H1 (cell line): ENCODE results near the gene NPFF. TPM values are rescaled to one million over a fixed set of nuclear protein-coding genes. Genes with fewer than 3 reads are reported as not detected.

Source experiments
- CTCF ChIA-PET: fragments of 300-600 bp; sonication (Branson Sonifier 250); formaldehyde crosslinking; loops from one replicate; lab custom pipeline; 2021; ENCODE audit not compliant: partially characterized antibody; lab: Charles Lee
- POLR2A ChIA-PET: fragments of 300-600 bp; sonication (Branson Sonifier 250); formaldehyde crosslinking; loops from one replicate; lab custom pipeline; 2021; ENCODE audit warnings: inconsistent platforms; ENCODE audit not compliant: partially characterized antibody; lab: Charles Lee
- DNase-seq, 2 experiments: peaks; one replicate each; pipeline versions ENCODE4 v3.0.0 to v3.0.0-alpha.2; 2010 to 2022; ENCODE audit warnings: low spot score in 2 of 2, low read depth in 1 of 2, mixed read lengths in 1 of 2
- FAIRE-seq: peaks from 2 replicates; lab custom pipeline; 2011; peaks lifted over from hg19 to GRCh38; lab: Jason Lieb, UNC
- H2AFZ ChIP-seq: 2 replicates; pipeline ENCODE4 v1.8.1; 2012; ENCODE audit warnings: low read length, inconsistent platforms
- H2AK5ac ChIP-seq: 2 replicates; pipeline ENCODE4 v1.6.1; 2013; ENCODE audit warnings: low read depth, low read length
- H2BK120ac ChIP-seq: replicated peaks from 2 replicates; pipeline ENCODE3; 2013; ENCODE audit warnings: low read depth, low read length, inconsistent platforms
- H2BK12ac ChIP-seq: 2 replicates; pipeline ENCODE4 v1.6.1; 2013; ENCODE audit warnings: low read depth, low read length
- H2BK15ac ChIP-seq: 2 replicates; pipeline ENCODE4 v1.6.1; 2013; ENCODE audit warnings: low read length
- H2BK20ac ChIP-seq: 2 replicates; pipeline ENCODE4 v1.6.1; 2013; ENCODE audit warnings: low read length
- H2BK5ac ChIP-seq: 2 replicates; pipeline ENCODE4 v1.6.1; 2013; ENCODE audit warnings: low read depth, low read length
- H3K14ac ChIP-seq: 2 replicates; pipeline ENCODE4 v1.6.1; 2013; ENCODE audit warnings: inconsistent platforms; ENCODE audit not compliant: insufficient read length
- H3K18ac ChIP-seq: 2 replicates; pipeline ENCODE4 v1.6.1; 2013; ENCODE audit warnings: low read length; ENCODE audit errors: extremely low read depth
- H3K23ac ChIP-seq: 2 replicates; pipeline ENCODE4 v1.6.1; 2013; ENCODE audit warnings: inconsistent platforms; ENCODE audit not compliant: insufficient read length
- H3K23me2 ChIP-seq: 2 replicates; pipeline ENCODE4 v1.6.1; 2013; ENCODE audit warnings: low read depth, low read length
- H3K27ac ChIP-seq: 2 replicates; pipeline ENCODE4 v1.6.1; 2011; ENCODE audit warnings: low read depth, low read length, inconsistent platforms
- H3K27me3 ChIP-seq, 4 experiments: replicated peaks in 1 of 4; 1 replicate in 1 of 4; 2 replicates in 3 of 4; pipeline versions ENCODE4 v1.6.1 to v1.8.1; 2011 to 2013; ENCODE audit warnings: low read length in 3 of 4, mild to moderate bottlenecking in 3 of 4, inconsistent platforms in 2 of 4, mixed read lengths in 2 of 4, moderate library complexity in 1 of 4; ENCODE audit not compliant: control insufficient read depth in 3 of 4, insufficient read depth in 3 of 4; ENCODE audit errors: extremely low read depth in 1 of 4
- H3K36me3 ChIP-seq, 4 experiments: 2 replicates each; pipeline versions ENCODE4 v1.6.1 to v1.8.1; 2011 to 2013; ENCODE audit warnings: mild to moderate bottlenecking in 4 of 4, low read length in 3 of 4, moderate library complexity in 2 of 4, control low read depth in 1 of 4, inconsistent platforms in 1 of 4; ENCODE audit not compliant: insufficient read depth in 4 of 4, control insufficient read depth in 2 of 4
- H3K4ac ChIP-seq: replicated peaks from 2 replicates; pipeline ENCODE3; 2013; ENCODE audit warnings: low read length, low read depth, mixed read lengths, inconsistent platforms; ENCODE audit not compliant: insufficient read length
- H3K4me1 ChIP-seq, 4 experiments: replicated peaks in 1 of 4; 1 replicate in 1 of 4; 2 replicates in 3 of 4; pipeline versions ENCODE4 v1.6.1 to v1.8.1; 2011 to 2013; ENCODE audit warnings: low read length in 3 of 4, inconsistent platforms in 2 of 4, mixed read lengths in 1 of 4; ENCODE audit not compliant: insufficient read depth in 4 of 4, control insufficient read depth in 3 of 4
- H3K4me2 ChIP-seq, 2 experiments: 2 replicates each; pipeline versions ENCODE4 v1.6.1 to v1.8.1; 2011 to 2013; ENCODE audit warnings: low read depth in 2 of 2, low read length in 2 of 2, control low read depth in 1 of 2, inconsistent platforms in 1 of 2, mild to moderate bottlenecking in 1 of 2; ENCODE audit not compliant: insufficient read depth in 1 of 2
- H3K4me3 ChIP-seq, 4 experiments: fragments of 200-600, 300-600 bp in 1 of 4; sonication (generic), shearing (Covaris generic), sonication (Bioruptor Twin) in 1 of 4; 2 replicates each; pipeline versions ENCODE4 v1.5.1 to v1.8.1; 2011 to 2016; ENCODE audit warnings: low read length in 4 of 4, low read depth in 3 of 4, control low read depth in 2 of 4, inconsistent platforms in 2 of 4, mild to moderate bottlenecking in 2 of 4, mixed read lengths in 1 of 4, moderate library complexity in 1 of 4; ENCODE audit not compliant: insufficient read depth in 2 of 4; ENCODE audit errors: extremely low read depth in 1 of 4
- H3K56ac ChIP-seq: replicated peaks from 2 replicates; pipeline ENCODE3; 2013; ENCODE audit warnings: low read depth, mild to moderate bottlenecking, mixed read lengths, low read length, inconsistent platforms; ENCODE audit not compliant: insufficient read length
- H3K79me1 ChIP-seq: 2 replicates; pipeline ENCODE4 v1.6.1; 2013; ENCODE audit warnings: low read depth, low read length, control low read depth
- H3K79me2 ChIP-seq, 2 experiments: 2 replicates each; pipeline versions ENCODE4 v1.6.1 to v1.8.1; 2012 to 2013; ENCODE audit warnings: low read length in 2 of 2, mild to moderate bottlenecking in 2 of 2, inconsistent platforms in 1 of 2; ENCODE audit not compliant: insufficient read depth in 2 of 2, control insufficient read depth in 1 of 2
- H3K9ac ChIP-seq, 4 experiments: replicated peaks in 1 of 4; 1 replicate in 1 of 4; 2 replicates in 3 of 4; pipeline versions ENCODE4 v1.6.1 to v1.8.1; 2011 to 2013; ENCODE audit warnings: low read depth in 3 of 4, low read length in 3 of 4, control low read depth in 2 of 4, mild to moderate bottlenecking in 2 of 4, moderate library complexity in 2 of 4, inconsistent platforms in 1 of 4; ENCODE audit errors: extremely low read depth in 1 of 4
- H3K9me3 ChIP-seq, 2 experiments: 2 replicates each; pipeline versions ENCODE4 v1.6.1 to v1.8.1; 2012 to 2013; ENCODE audit warnings: mild to moderate bottlenecking in 2 of 2, moderate library complexity in 2 of 2, control low read depth in 1 of 2, inconsistent platforms in 1 of 2, low read depth in 1 of 2, low read length in 1 of 2, mixed read lengths in 1 of 2; ENCODE audit not compliant: insufficient read depth in 2 of 2
- H4K20me1 ChIP-seq, 2 experiments: replicated peaks in 1 of 2; 2 replicates each; pipeline versions ENCODE3 to v1.8.1; 2011 to 2013; ENCODE audit warnings: inconsistent platforms in 2 of 2, low read length in 2 of 2, mild to moderate bottlenecking in 1 of 2; ENCODE audit not compliant: insufficient read depth in 2 of 2, control insufficient read depth in 1 of 2
- H4K5ac ChIP-seq: 2 replicates; pipeline ENCODE4 v1.6.1; 2013; ENCODE audit warnings: low read length, low read depth, mixed read lengths, inconsistent platforms; ENCODE audit not compliant: insufficient read length
- H4K8ac ChIP-seq: 2 replicates; pipeline ENCODE4 v1.8.0; 2013; ENCODE audit warnings: mild to moderate bottlenecking, moderate library complexity, low read length, inconsistent platforms; ENCODE audit not compliant: insufficient read depth; ENCODE audit errors: extremely low read depth
- H4K91ac ChIP-seq: replicated peaks from 2 replicates; pipeline ENCODE3; 2013; ENCODE audit warnings: low read length, mixed read lengths, inconsistent platforms; ENCODE audit not compliant: insufficient read length
- POLR2AphosphoS5 ChIP-seq: IDR thresholded peaks from 2 replicates; pipeline ENCODE4 v1.6.1; 2011; ENCODE audit warnings: low read depth, low read length
- SIX5 ChIP-seq: IDR thresholded peaks from 2 replicates; pipeline ENCODE4 v1.6.1; 2011; ENCODE audit warnings: mild to moderate bottlenecking, low read depth, low read length
- WGBS, 2 experiments: shearing (Covaris generic) in 1 of 2; methylation state at CpG; one replicate each; pipeline versions ENCODE4 v1.1.6 to v1.1.7; 2013 to 2015; ENCODE audit warnings: low lambda C conversion rate in 2 of 2, mixed read lengths in 2 of 2, inconsistent platforms in 1 of 2, low coverage in 1 of 2, missing lambda C conversion rate in 1 of 2; ENCODE audit not compliant: insufficient replicate concordance in 2 of 2, insufficient coverage in 1 of 2, insufficient read length in 1 of 2; ENCODE audit errors: extremely low coverage in 1 of 2, missing lambda C conversion rate in 1 of 2; 5-methylcytosine and 5-hydroxymethylcytosine counted together
- polyA plus RNA-seq, 7 experiments: library from polyadenylated mRNA; depleted of rRNA in 3 of 7; stranded (reverse) in 5 of 7; unstranded in 2 of 7; fragments of >200 nt in 5 of 7; fragments of 200-250 nt in 2 of 7; gene quantifications; 1 replicate in 5 of 7; 2 replicates in 1 of 7; 4 replicates in 1 of 7; pipeline versions ENCODE4 v1.2.1 to v1.2.3, GENCODE V29; 2011 to 2013; ENCODE audit warnings: missing spikeins in 2 of 7, mixed read lengths in 2 of 7
- total RNA-seq: library from RNA; stranded (reverse); fragmentation: NEBNext Ultra II Directional; extraction: Animal tissue kit (Norgen Biotek cat#: 25700); gene quantifications from 2 replicates; pipeline ENCODE4 v1.2.1, GENCODE V29; 2021

The NPFF gene
- total and polyA plus RNA-seq, 2 of the 8 experiments (the other 6 are each of a cell fraction or from before 2014, with no cell fraction given), result not detected

DNA sequence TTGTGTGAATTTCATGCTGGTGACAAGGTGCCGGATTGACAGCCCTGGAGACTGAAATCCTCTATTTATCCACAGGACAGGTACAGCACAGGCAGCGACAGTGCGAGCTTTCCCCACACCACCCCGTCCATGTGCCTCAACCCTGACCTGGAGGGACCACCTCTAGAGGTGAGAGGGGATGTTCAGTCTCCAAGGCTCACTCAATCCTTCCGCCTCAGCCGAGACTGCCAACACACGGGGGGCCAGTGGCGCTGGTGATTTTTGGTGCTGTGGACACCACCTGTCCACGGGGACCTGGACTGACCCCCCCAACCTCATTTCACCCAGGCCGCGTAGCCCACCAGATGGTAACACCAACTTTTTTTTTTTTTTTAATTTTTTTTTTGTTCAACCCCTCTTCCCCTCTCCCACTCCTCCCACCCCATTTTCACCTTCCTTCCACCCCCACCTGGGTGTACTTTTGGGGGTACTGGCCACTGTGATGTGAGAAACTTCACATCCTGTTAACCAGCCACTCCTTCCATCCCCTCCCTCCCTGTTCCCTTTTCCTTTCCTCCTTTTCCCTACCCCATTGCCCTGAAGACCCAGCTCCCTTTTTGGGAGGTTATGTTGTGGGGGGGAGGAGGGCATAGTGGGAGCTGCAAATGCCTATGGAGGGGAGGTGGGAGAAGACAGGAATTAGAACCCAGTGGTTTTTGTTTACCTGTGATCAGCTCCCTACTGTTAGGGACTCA is 42.4 kb downstream of the NPFF start:
- FAIRE-seq, result no peak

More for the DNA sequence above, 42.4 kb downstream of the NPFF start:
- Histone ChIP-seq H3K23ac (no peak overlapping the region), H2AK5ac (no peak overlapping the region), H4K8ac (no peak overlapping the region; the same call in 1 of the 2 replicates), H3K36me3 (peaks cover 88 to 100% (median 95%) of the 10 kb centered on the region in 4 experiments), H4K20me1 (peaks cover 35 to 51% of the 10 kb centered on the region in 2 experiments), H3K23me2 (no peaks in the 10 kb centered on the region; the same call in 1 of the 2 replicates), H2BK120ac (no peak overlapping the region), H3K4me1 (peaks cover 0 to 10% (median 0%) of the 10 kb centered on the region in 4 experiments; a peak in 3 of 7 replicates), H3K79me2 (peaks cover 0 to 70% of the 10 kb centered on the region in 2 experiments; a peak in 3 of 4 replicates), H3K27me3 (no peaks in the 10 kb centered on the region), H3K27ac (no peak overlapping the region), H3K79me1 (peaks cover 7% of the 10 kb centered on the region), H3K14ac (no peak overlapping the region), H3K4me3 (no peak overlapping the region), H3K4me2 (no peak overlapping the region)
- CTCF ChIA-PET, result interaction anchor here (0.6 to 6.4 kb wide), 6 partner anchors 10 to 58 kb away, joined by 3 to 57 read pairs (median 6); no protein-coding TSS in a partner anchor
- peak; percentile 18; the same call in 1 of the 2 replicates for TF ChIP-seq POLR2AphosphoS5
- TF ChIP-seq SIX5, result no peak
- TF ChIP-seq, all 59 proteins: peak for 1
- DNase-seq, result no peak
- H2BK20ac ChIP-seq, result no peak overlapping the region
- no peak overlapping the region for H4K91ac ChIP-seq
- H2BK15ac ChIP-seq, result no peak overlapping the region
- no peak overlapping the region for H2BK5ac ChIP-seq
- no peak overlapping the region for H2AFZ ChIP-seq
- H3K56ac ChIP-seq, result no peak overlapping the region
- no peak overlapping the region for H3K4ac ChIP-seq
- no peaks in the 10 kb centered on the region for H3K9me3 ChIP-seq
- POLR2A ChIA-PET, result interaction anchor here (0.6 to 67.0 kb wide), 12 partner anchors 3 to 207 kb away, joined by 3 to 3397 read pairs (median 4); partner anchors contain the start of genes AAAS, MAP3K12, MYG1 and NPFF
- H3K18ac ChIP-seq, result no peak overlapping the region
- no peak overlapping the region for H3K9ac ChIP-seq
- no peak overlapping the region for H2BK12ac ChIP-seq
- no peak overlapping the region for H4K5ac ChIP-seq
- WGBS, 2 experiments, result 92% methylated on average over 11 of the region's 11 CpGs; no CpG with 5 or more reads in 1 of the 2 experiments
